NB4 (cell line): Measurements from ENCODE around the gene ANKRD22.

Experiments used
- DNase-seq: peaks from one replicate; pipeline ENCODE4 v3.0.0; 2010; ENCODE audit warnings: low read depth
- H3K4me3 ChIP-seq: one replicate; pipeline ENCODE4 v1.5.1; 2011; ENCODE audit warnings: mild to moderate bottlenecking, low read depth, low read length, moderate library complexity
- CTCF ChIP-seq: IDR thresholded peaks from one replicate; pipeline ENCODE4 v1.5.1; 2012; ENCODE audit warnings: low read depth, low read length
- MAX ChIP-seq: IDR thresholded peaks from 2 replicates; pipeline ENCODE4 v1.6.1; 2011; ENCODE audit warnings: low read depth, low read length
- MYC ChIP-seq: IDR thresholded peaks from 2 replicates; pipeline ENCODE4 v1.6.1; 2011; ENCODE audit warnings: low read depth, low read length
- POLR2A ChIP-seq: IDR thresholded peaks from 2 replicates; pipeline ENCODE4 v1.6.1; 2011; ENCODE audit warnings: mild to moderate bottlenecking; ENCODE audit not compliant: insufficient read length; ENCODE audit errors: extremely low read depth

The ANKRD22 gene

GRCh38 chr10:88851706-88852105 is at the start of gene ANKRD22:
TSS of gene ANKRD22 (minus strand) at chr10:88851844. CDS start at chr10:88851607, 237 bp downstream.
- DNase-seq = peak; percentile 96
- H3K4me3 ChIP-seq = peak within 1 kb of the TSS; percentile 70

GRCh38 chr10:88899886-88900285 is 48.2 kb upstream of the ANKRD22 start:
- TF ChIP-seq CTCF = no peak
- no peak for TF ChIP-seq POLR2A
- TF ChIP-seq MYC = no peak
- no peak for TF ChIP-seq MAX
- no peak for DNase-seq
- H3K4me3 ChIP-seq = no peak overlapping the region

More at GRCh38 chr10:88851706-88852105, at the start of gene ANKRD22:
- TF ChIP-seq POLR2A (no peak), CTCF (no peak), MYC (peak; percentile 74), MAX (peak; percentile 80)

GRCh38 chr10:88898727-88899126 is 47.1 kb upstream of the ANKRD22 start:
- H3K4me3 ChIP-seq = no peak overlapping the region

GRCh38 chr10:88896994-88897853 is 45.6 kb upstream of the ANKRD22 start:
- no peak overlapping the region for H3K4me3 ChIP-seq
- DNase-seq = no peak
- TF ChIP-seq CTCF (no peak), MAX (no peak), MYC (no peak), POLR2A (no peak)

More at GRCh38 chr10:88898727-88899126, 47.1 kb upstream of the ANKRD22 start:
- no peak for DNase-seq
- no peak for TF ChIP-seq MYC
- TF ChIP-seq MAX = no peak
- no peak for TF ChIP-seq CTCF
- TF ChIP-seq POLR2A = no peak

- no peak for DNase-seq
- TF ChIP-seq MYC (no peak), POLR2A (no peak), MAX (no peak), CTCF (no peak)
- no peak overlapping the region for H3K4me3 ChIP-seq
These were observed 44.8 kb upstream of the ANKRD22 start for GRCh38 chr10:88896372-88896993.
